A673 (cell line): ENCODE results near the gene ANAPC2. TPM values are rescaled to one million over a fixed set of nuclear protein-coding genes. Genes with fewer than 3 reads are reported as not detected.

Experiments
- BruUV-seq: library from RNA; stranded (reverse); fragments of 400-500 nt; replicated peaks from 2 replicates; lab custom pipeline; 2021; lab: Mats Ljungman, UMichigan
- CTCF ChIA-PET: fragments of 300-600 bp; sonication (Branson Sonifier 250); formaldehyde crosslinking; loops from one replicate; lab custom pipeline; 2022; ENCODE audit warnings: antibody characterized with exemption; lab: Charles Lee
- POLR2A ChIA-PET: fragments of 300-600 bp; sonication (Branson Sonifier 250); formaldehyde crosslinking; loops from one replicate; lab custom pipeline; 2022; ENCODE audit warnings: antibody characterized with exemption; ENCODE audit not compliant: low non-redundant PET; lab: Charles Lee
- DNase-seq: peaks from one replicate; pipeline ENCODE4 v3.0.0-alpha.2; 2015; ENCODE audit warnings: low spot score
- H3K27ac ChIP-seq: fragments of 200-600 bp; sonication (generic); 2 replicates; pipeline ENCODE4 v1.5.1; 2016; ENCODE audit warnings: mixed run types, low read depth, mild to moderate bottlenecking, mixed read lengths, antibody characterized with exemption, low read length; ENCODE audit not compliant: poor library complexity, severe bottlenecking
- H3K27me3 ChIP-seq: fragments of 200-600 bp; sonication (generic); replicated peaks from 2 replicates; pipeline ENCODE4 v1.6.1; 2017; ENCODE audit warnings: mixed run types, low read depth, mild to moderate bottlenecking, mixed read lengths, antibody characterized with exemption, low read length; ENCODE audit not compliant: insufficient read depth, poor library complexity
- H3K36me3 ChIP-seq: fragments of 200-600 bp; sonication (generic); 2 replicates; pipeline ENCODE4 v1.6.1; 2016; ENCODE audit warnings: mixed run types, mild to moderate bottlenecking, mixed read lengths, antibody characterized with exemption, low read length; ENCODE audit not compliant: insufficient read depth, poor library complexity, severe bottlenecking
- H3K4me1 ChIP-seq: fragments of 200-600 bp; sonication (generic); 2 replicates; pipeline ENCODE4 v1.6.1; 2017; ENCODE audit warnings: mixed run types, mild to moderate bottlenecking, mixed read lengths, antibody characterized with exemption, low read length; ENCODE audit not compliant: insufficient read depth, poor library complexity, severe bottlenecking
- H3K4me3 ChIP-seq: fragments of 200-600 bp; sonication (generic); 2 replicates; pipeline ENCODE4 v1.5.1; 2016; ENCODE audit warnings: low read depth, mixed run types, mild to moderate bottlenecking, mixed read lengths, low read length; ENCODE audit not compliant: poor library complexity, severe bottlenecking
- H3K9me3 ChIP-seq: fragments of 200-600 bp; sonication (generic); 2 replicates; pipeline ENCODE4 v1.6.1; 2016; ENCODE audit warnings: mixed run types, low read depth, mild to moderate bottlenecking, mixed read lengths, antibody characterized with exemption, low read length; ENCODE audit not compliant: poor library complexity, severe bottlenecking
- CTCF ChIP-seq: fragments of 300-800, 200-600 bp; sonication (generic); conservative IDR thresholded peaks from 2 replicates; pipeline ENCODE4 v1.5.1; 2017; ENCODE audit warnings: low read depth, mild to moderate bottlenecking, antibody characterized with exemption, low read length, moderate library complexity, mixed read lengths
- EZH2 ChIP-seq: fragments of 200-600 bp; sonication (generic); IDR thresholded peaks from 2 replicates; pipeline ENCODE4 v1.6.1; 2017; ENCODE audit warnings: borderline replicate concordance, low read depth, mild to moderate bottlenecking, mixed read lengths, antibody characterized with exemption, low read length; ENCODE audit not compliant: poor library complexity, severe bottlenecking
- intact Hi-C: fragments of 100-400 bp; cut with micrococcal nuclease; formaldehyde crosslinking; loops from one replicate; pipeline ENCODE4 v1.10.0; 2022; ENCODE audit not compliant: unreplicated experiment
- total RNA-seq: library from RNA; stranded (reverse); gene quantifications from 2 replicates; pipeline ENCODE4 v1.2.3, GENCODE V29; 2021

Gene ANAPC2
- total RNA-seq, 1 experiment from 2014 or later: 49.6 TPM

DNA sequence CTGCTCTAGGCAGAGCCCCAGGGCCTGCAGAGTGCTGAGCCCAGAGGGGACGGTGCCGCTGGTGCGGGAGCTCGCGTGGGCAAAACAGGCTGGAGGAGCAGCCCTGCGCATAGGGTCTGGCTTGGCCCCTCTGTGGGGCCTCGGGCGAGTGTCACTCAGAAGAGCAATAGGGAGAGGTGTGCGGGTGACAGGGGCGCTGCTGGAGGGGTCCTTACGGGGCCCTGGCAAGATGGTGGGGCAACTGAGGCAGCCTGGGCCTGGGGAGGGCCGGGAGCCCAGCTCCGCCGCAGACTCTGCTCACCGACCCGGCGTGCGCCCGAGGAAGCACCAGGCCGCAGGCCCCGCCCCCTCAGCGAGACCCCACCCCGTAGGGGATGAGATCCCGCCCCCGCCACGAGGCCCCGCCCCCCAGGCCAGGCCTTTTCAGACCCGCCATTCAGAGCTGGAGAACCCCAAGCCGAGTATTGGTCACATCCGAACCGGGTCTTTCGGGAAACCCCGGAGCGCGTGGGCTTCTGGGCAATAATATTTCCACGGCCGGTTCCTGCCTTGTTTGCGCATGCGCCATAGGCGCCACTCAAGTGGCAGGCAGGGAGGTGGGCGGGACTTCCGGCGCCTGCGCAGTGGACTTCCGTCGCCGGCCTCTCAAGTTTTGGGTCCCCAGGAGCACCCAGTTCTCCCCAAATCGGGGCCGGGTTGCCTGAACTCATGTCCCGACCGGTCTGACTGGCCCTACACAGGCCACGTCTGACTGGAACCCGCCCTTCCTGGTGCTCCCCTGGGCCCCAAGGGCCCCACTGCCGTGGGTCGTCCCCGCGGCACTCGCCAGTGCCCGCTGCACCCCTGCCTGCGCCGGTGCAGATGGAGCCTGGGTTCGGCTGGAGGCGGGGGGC is 35.0 kb upstream of the ANAPC2 start:
- Histone ChIP-seq H3K36me3 (no peaks in the 10 kb centered on the region), H3K27me3 (no peaks in the 10 kb centered on the region), H3K4me1 (peaks cover 9% of the 10 kb centered on the region), H3K27ac (peak overlapping the region; percentile 87), H3K4me3 (peak overlapping the region; percentile 72), H3K9me3 (no peaks in the 10 kb centered on the region)
- no TSS peak for BruUV-seq
- no peak for TF ChIP-seq EZH2
- no peak for TF ChIP-seq CTCF
- intact Hi-C loops: loop anchor here (5.0 kb wide), 1 partner anchor 431 kb away; the partner anchor contains the start of gene TMEM141
- ChIA-PET POLR2A (interaction anchor here (0.6 to 0.7 kb wide), 3 partner anchors 17 to 152 kb away, joined by 3 to 16 read pairs (median 9); no protein-coding TSS in a partner anchor), CTCF (interaction anchor here (0.6 to 1.7 kb wide), 9 partner anchors 9 to 339 kb away, joined by 3 to 22 read pairs (median 5); no protein-coding TSS in a partner anchor)
- DNase-seq: peak; percentile 99

DNA sequence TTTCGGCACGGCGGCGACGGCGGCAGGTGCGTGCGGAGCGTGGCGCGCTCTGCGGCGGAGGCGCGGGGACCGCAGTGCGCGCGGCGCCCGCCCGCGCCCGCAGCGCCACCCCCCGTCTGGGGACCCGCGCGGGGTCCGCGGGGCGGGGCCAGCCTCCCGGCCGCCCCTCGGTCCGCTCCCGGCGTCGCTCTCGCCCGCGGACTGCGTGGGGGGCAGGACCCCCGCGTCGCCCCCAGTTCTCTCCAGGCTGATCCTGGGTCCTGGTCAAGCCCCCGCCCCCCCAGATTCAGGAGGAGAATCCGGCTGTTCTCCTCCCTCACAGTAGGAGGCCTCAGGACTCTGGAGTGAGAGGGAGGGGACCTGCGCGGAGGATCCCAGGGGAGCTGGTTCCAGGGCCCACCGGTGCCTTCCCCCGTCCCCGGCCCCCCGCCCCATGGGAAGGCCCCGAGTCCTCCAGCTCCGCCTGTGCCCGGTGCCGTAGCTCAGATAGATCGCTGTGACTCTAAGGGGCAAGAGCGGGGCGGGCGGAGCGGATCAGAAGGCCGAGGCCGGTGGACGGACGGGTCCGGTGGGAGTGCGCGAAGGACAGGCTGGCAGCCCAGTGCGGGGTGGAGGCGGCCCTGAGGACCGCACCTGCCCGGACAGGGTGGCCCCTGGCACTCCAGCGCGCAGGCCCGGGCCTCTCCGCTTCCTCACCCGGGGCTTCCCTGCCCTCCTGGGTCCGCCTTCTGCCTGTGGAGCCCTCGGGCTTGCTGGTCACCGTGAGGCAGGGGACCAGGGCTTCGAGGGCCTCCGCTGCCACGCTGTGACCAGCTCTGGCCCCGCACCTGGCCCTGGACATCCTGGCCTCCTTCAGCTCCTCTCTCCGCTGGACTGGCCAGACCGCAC is 34.1 kb upstream of the ANAPC2 start, which contains the start of gene RNF208:
Gene RNF208 (minus strand): TSS at position 51 of the 888 bp plus-strand sequence. CDS start 1,028 bp downstream, outside the sequence.
- Histone ChIP-seq H3K27ac (peak within 1 kb of the TSS; percentile 67), H3K4me1 (peaks cover 9% of the 10 kb centered on the region), H3K27me3 (no peaks in the 10 kb centered on the region), H3K4me3 (peak within 1 kb of the TSS; percentile 72), H3K36me3 (no peaks in the 10 kb centered on the region), H3K9me3 (no peaks in the 10 kb centered on the region)
- POLR2A ChIA-PET: no interaction called here
- no TSS peak for BruUV-seq
- intact Hi-C loops: loop anchor here (5.0 kb wide), 1 partner anchor 430 kb away; the partner anchor contains the start of gene TMEM141
- DNase-seq: no peak
- TF ChIP-seq CTCF (no peak), EZH2 (no peak)
- CTCF ChIA-PET: interaction anchor here (0.5 to 1.7 kb wide), 5 partner anchors 12 to 224 kb away, joined by 3 to 22 read pairs (median 4); no protein-coding TSS in a partner anchor
